GM19463 (cell line): Measurements from ENCODE around the gene PDCD7.
"Not testable (repeated sequence)": the region's sequence is repeated elsewhere in the genome, so short reads cannot be mapped to it uniquely, and the experiment has no call there.

ENCODE experiments used
- ATAC-seq: cut with Tn5 transposase; IDR thresholded peaks from one replicate; pipeline ENCODE4 v1.9.1; 2021; ENCODE audit warnings: mild to moderate bottlenecking, moderate library complexity; ENCODE audit not compliant: unreplicated experiment

PDCD7 gene

GRCh38 chr15:65076486-65077290, 56.9 kb downstream of the PDCD7 start, which contains the start of gene KBTBD13:
Gene KBTBD13, plus strand, starts transcription at chr15:65076746. Its CDS starts 70 bp downstream, at chr15:65076816.
- no peak for ATAC-seq

GRCh38 chr15:65075607-65076395, 57.8 kb downstream of the PDCD7 start:
- not testable (repeated sequence) for ATAC-seq

DNA sequence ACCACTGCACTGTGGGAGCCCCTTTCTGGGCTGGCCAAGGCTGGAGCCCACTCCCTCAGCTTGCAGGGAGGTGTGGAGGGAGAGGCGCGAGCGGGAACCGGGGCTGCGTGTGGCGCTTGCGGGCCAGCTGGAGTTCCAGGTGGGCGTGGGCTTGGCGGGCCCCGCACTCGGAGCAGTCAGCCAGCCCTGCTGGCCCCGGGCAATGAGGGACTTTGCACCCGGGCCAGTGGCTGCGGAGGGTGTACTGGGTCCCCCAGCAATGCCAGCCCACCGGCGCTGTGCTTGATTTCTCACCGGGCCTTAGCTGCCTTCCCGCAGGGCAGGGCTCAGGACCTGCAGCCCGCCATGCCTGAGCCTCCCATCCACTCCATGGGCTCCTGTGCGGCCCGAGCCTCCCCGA, 58.7 kb downstream of the PDCD7 start:
- not testable (repeated sequence) for ATAC-seq

- ATAC-seq = no peak
These were observed 61.0 kb downstream of the PDCD7 start for GRCh38 chr15:65072617-65073016.

GRCh38 chr15:65072027-65072426, 61.6 kb downstream of the PDCD7 start:
- ATAC-seq = no peak

DNA sequence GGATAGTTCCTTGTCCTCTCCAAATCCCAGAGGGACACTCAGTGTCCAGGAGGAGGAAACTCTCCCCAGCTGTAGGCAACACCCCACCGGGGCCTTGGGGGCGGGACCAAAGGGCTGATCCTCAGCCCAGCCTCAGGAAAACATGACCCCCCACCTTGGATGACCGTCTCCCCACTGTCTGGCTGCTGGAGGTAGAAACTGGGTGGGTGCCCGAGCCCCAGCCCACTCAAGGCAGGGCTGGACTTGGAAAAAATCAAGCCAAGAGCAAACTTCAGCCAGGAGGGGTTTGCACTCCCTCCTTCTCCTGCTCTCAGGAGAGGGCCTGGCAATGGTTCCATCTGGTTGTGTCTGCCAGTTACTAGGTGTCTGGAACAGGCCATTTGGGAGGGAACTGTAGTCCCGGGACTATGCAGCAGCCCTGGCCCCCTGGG, 62.2 kb downstream of the PDCD7 start:
- no peak for ATAC-seq

GRCh38 chr15:65069779-65070546, 63.6 kb downstream of the PDCD7 start:
- ATAC-seq = no peak

DNA sequence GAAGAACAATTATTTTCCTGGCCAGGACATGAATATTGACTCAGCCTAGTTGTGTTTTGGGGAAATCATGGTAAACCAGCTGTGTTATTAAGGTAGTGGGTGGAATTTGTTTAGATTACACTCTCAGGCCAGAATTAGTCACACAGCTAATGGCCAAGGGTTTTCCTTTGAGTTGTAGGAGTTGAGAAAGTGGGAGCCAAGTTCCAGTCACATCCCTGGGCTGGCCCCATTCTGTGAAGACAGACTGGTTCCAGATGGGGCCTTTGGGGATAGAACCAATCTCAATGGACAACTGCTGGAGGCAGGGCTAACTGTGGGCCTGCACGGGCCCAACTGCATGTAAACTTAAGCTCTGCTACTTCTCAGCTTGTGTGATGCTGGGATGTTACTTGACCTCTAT, 64.4 kb downstream of the PDCD7 start:
- no peak for ATAC-seq

DNA sequence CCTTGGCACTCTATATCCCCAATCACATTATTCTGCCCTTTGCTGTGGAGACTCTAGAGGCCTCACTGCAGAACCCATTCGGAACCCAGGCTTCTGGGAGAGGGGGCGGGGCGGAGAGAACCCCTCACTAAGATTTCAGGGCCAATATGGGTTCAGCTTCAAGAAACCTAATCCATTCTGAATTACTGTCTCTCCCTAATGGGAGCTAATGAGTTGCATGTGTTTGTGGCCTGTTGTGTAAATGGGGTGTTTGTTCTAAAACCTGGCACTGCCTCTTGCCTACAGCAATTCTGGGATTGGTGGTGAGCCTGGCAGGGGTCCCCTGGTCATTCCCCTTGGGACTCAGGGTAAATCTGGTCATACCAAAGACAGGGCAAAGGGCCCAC, 65.2 kb downstream of the PDCD7 start:
- no peak for ATAC-seq

DNA sequence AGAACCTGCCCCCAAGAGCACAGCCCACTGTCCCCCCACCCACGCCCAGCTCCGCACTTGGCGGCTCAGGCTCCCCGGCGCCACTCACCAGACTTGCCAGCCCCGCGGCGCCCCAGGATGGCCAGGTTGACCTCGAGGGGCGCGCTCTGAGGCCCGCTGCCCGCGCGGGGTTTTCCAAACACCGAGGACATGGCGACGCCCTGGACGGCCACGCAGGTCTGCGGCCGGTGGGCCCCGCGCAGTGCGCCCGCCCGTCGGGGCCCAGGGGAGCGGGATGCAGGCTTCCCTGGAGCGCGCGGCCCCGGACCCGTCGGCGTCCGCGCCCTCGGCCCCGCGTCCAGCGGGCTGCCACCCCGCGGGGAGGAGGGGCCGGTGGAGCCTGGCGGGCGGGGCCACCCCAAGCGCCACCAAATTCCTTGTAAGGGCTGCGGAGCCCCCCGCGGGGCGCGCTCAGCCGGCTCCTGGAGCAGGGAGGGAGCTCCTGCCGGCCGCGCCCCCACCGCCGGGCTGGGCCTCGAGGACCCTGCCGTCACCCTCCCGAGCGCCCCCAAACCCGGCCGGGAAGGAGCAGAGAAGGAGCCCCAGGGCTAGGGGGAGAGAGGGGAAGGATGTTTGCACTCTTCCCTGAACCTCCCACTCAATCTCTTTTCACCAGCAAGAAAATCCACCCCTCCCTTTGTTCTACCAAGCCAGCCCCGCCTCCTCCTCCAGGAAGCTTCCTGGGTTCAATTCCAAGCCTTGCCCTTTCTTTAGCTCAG, 65.8 kb downstream of the PDCD7 start, which contains the start of gene RASL12:
Gene RASL12, minus strand, starts transcription at position 347 of the 758 bp plus-strand sequence. Its CDS starts 156 bp downstream, at position 191.
- no peak for ATAC-seq
